H1 (cell line): Measurements from ENCODE around the gene PPP1R2B. TPM values are rescaled to one million over a fixed set of nuclear protein-coding genes. Genes with fewer than 3 reads are reported as not detected.

Experiments used
- BRCA1 ChIP-seq: IDR thresholded peaks from 2 replicates; pipeline ENCODE4 v1.6.1; 2012; ENCODE audit warnings: low read depth, low read length, improper control_type of control experiment
- EGR1 ChIP-seq: IDR thresholded peaks from 2 replicates; pipeline ENCODE4 v1.6.1; 2011; ENCODE audit warnings: low read depth, low read length, borderline replicate concordance
- polyA plus RNA-seq, 7 experiments: library from polyadenylated mRNA; depleted of rRNA in 3 of 7; stranded (reverse) in 5 of 7; unstranded in 2 of 7; fragments of >200 nt in 5 of 7; fragments of 200-250 nt in 2 of 7; gene quantifications; 1 replicate in 5 of 7; 2 replicates in 1 of 7; 4 replicates in 1 of 7; pipeline versions ENCODE4 v1.2.1 to v1.2.3, GENCODE V29; 2011 to 2013; ENCODE audit warnings: missing spikeins in 2 of 7, mixed read lengths in 2 of 7
- total RNA-seq: library from RNA; stranded (reverse); fragmentation: NEBNext Ultra II Directional; extraction: Animal tissue kit (Norgen Biotek cat#: 25700); gene quantifications from 2 replicates; pipeline ENCODE4 v1.2.1, GENCODE V29; 2021

The PPP1R2B gene
- total and polyA plus RNA-seq, 2 of the 8 experiments (the other 6 are each of a cell fraction or from before 2014, with no cell fraction given) = not detected

DNA sequence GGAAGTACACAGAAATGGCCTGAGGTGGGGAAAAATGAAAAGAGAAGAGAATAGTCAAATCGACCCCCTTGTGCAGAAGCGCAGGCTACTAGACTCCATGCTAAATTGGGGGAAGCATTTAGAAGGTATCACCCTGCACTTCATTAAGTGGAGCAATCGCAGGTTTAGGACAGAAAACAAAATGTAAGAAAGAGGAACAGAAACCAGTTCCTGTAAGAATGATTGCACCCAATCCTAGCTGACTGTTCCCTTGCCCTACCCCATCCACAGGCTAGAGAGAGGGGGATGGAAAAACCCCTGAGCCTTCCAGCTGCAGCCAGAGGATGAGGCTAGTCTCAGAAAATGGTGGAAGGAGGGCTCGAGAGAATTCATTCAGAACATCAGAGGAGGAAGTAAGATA lies 23.9 kb upstream of the PPP1R2B start (continued):
- TF ChIP-seq EGR1 (no peak), BRCA1 (no peak)
- TF ChIP-seq, all 59 proteins: peak for 0
